NOMO-1 treated with DMSO at 0.1 percent for 48 hours (cell line): ENCODE results near the gene NKAIN2.
"Not testable (repeated sequence)": the region's sequence is repeated elsewhere in the genome, so short reads cannot be mapped to it uniquely, and the experiment has no call there.

Experiments
- DNase-seq: peaks from one replicate; lab custom pipeline; 2025; ENCODE audit not compliant: unreplicated experiment; lab: John Stamatoyannopoulos, UW

Gene NKAIN2

DNA sequence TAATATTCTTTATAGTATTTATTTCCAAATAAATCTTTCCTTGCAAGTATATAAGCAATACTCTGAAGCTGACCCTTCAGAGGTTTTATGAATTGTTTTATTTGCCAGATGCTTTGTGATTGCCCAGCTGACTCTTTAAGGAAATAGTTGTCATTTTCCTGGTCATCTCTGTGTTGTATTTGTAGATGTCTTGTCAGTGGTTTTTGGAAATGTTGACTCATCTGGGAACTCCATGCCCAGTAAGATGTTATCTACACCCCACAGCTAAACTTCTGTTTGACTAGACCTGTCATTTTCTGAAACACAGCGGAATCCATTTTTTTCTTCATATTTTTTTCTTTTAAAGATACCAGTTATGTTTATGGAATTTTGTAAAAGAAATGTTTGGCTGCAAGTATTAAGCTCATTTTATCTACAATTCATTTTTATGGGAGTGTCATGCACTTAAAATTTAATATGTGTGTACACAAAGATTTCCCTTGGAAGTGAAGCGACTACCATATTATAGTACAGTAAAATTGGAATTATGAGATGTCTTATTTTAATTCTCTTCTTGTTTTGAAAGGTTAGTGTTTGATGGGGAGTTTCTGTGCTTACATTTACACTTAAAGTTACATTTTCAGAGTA is 491.0 kb downstream of the NKAIN2 start:
- DNase-seq, result no peak

DNA sequence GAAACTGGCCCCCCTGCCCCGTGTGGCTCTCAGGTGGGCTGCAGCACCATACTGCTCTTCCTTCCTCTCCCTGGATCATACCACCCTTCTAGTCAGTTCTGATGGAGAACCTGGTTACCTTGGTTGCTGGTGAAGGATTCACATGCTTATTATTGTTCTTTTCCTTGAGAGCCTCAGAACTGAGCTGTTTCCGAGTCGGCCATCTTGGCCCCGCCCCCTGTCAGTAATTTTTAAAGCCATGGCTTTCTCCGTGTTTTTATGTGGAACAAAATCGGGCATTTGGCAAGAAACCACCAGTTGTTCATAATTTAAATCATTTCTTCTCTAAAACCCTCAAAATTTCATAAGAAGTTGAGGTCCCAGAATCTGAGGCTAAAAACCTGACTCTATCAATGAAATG is 493.8 kb downstream of the NKAIN2 start:
- no peak for DNase-seq

DNA sequence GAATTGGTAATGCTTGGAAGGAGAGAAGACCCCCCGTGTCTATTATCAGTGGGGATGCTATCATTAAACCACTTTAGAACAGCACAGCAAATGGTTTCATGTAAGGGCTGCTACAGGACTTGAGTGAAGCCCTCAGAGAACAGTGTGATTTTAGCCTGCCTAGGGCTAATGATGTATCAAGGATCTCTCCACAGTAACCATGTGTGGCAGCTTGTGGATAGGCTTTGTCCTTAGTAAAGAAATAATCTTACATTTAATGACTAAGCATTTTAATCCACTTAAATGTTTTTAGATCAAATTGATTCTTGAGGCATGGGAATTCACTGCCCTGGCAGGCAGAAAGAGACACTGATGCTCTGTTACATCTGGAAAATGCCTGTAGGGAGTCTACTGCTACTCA is 495.1 kb downstream of the NKAIN2 start:
- DNase-seq, result no peak

DNA sequence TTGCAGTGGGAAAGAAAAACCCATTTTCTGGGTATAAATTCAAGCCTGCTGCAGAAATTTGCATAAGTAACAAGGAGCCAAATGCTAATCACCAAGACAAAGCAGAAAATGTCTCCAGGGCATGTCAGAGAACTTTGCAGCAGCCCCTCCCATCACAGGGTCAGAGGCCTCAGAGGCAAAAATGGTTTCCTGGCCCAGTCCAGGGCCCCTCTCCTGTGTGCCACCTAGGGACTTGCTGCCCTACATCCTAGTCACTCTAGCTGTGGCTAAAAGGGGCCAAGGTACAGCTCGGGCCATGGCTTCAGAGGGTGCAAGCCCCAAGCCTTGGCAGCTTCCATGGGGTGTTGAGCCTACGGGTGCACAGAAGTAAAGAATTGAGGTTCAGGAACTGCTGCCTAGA is 497.2 kb downstream of the NKAIN2 start:
- DNase-seq, result not testable (repeated sequence)

DNA sequence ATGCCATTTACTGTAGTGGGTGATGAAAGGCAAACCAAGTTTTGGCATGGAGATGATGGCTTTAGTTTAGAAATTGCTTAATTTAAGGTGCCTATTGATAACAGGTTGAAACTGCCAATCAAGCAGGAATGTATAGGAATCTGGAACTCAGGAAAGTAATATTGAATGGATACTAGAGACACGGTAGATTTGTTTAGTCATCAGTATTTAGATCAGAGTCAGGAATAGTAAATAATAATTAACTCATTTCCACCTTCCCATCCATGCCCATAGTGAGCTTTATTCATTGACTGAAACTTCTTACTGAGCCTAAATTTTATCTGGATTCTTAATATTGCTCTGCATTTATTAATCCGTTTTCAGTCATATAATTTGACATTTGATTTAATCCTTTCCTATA is 500.3 kb downstream of the NKAIN2 start:
- DNase-seq, result no peak

DNA sequence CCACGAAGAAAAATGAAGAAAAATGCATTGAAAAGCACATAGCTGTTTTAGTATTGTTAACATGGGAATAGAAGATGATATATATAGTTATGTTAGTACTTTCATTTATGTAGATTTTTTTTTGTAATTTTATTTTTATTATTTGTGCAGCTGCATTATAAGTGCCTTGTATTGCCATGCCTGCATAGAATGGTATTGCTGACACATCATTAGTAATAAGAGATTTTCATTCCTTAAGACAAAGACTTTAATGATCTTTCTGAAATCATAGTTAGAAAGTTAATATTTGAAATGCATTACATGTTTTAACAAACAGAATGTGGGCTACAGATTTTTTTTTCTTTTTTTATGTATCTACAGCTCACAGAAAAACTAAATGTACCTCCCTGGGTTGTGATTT is 506.5 kb downstream of the NKAIN2 start:
- DNase-seq, result no peak

DNA sequence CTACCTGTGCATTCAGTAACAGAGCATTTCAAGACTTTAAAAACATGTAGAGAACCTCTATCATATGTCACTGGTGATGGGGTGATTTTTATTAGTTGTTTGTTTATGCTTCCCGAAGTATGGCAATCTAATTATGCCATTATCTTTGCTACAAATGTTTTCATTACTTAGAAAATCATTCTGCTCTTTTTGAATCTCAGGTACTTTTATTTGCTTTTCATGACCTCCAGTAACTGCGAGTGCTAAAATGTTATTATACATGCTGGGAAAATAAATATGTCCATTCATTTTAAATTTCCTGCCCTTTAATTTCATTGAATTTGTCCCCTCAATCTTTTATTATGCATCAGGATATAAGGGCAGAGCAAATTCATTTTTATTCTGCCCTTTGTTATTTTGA is 515.7 kb downstream of the NKAIN2 start:
- no peak for DNase-seq

DNA sequence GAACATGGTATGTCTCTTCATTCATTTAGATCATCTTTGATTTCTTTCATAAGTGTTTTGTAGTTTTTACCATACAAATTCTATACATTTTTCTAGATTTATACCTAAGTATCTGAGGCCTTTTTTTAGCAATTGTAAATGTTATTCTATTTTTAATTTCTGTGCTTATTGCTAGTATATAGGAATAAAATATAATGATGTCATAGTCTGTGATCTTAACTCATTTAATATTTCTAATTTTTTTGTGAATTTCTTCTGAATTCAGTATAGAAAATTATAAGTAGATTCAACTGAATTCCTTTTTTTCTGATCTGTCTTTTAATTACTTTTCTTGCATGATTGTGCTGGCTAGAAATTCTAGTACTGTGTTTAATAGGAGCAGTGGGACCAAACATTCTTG is 520.6 kb downstream of the NKAIN2 start:
- DNase-seq, result no peak

DNA sequence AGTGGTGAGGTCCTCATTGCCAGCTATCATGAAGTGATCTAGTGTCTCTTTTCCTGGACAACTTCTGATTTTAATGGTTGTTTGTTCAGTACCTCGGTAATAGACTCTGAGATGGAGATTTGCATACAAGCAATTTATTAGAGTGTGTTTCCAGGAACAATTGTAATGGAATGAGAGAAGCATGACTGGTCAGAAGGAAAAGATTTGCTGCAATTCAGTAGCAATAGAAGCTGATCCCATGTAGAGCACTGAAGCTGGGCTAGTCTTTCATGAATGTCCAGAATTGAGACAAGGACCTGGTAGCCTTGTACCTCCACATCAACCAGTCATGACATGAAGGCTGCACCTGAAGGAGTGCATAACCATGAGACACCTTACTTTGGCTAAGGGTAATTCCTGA is 526.5 kb downstream of the NKAIN2 start:
- DNase-seq, result no peak

DNA sequence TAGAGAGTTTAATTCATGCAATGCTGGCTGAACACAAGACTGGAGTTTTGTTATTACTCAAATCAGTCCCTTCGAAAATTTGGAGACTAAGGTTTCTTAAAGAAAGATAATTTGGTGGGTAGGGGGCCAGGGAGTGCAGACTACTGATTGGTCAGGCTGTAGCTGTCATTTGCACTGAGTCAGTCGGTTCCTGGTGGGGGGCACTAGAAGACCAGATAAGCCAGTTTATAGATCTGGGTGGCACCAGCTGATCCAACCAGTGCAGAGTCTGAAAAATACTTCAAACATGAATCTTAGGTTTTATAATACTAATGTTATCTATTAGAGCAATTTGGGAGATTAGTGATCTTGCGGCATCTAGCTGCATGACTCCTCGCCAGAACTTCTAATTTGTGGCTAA is 530.7 kb downstream of the NKAIN2 start:
- no peak for DNase-seq

DNA sequence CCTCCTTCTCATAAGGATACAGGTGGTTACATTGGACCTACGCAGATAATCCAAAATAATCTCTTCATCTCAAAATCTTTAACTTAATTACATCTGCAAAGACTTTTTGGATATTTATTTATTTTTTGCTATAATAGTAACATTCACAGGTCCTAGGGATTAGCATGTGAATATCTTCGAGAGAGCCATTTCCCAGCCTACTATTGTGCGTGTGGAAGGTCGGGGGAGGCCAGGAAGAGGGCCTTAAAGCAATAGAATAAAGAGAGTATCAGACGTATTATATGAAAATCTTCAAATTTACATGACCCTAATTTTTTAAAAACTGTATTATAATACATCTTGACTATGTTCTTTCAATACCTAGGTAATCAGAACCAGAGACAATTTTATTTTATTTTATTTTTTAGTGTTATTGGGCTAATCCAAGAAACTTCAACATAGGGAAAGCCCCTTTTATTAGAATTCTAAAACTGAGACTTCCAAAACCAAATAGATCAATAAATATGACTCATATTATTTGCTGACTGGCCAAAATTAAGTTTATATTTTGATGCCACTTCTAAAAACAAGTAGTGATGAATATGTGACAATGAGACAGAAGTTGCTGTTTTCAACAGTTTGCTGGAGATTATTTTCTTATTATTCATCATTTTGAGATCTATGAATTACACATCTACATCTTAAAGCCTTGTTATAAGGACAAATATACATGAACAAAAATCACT is 536.1 kb downstream of the NKAIN2 start:
- DNase-seq, result no peak

DNA sequence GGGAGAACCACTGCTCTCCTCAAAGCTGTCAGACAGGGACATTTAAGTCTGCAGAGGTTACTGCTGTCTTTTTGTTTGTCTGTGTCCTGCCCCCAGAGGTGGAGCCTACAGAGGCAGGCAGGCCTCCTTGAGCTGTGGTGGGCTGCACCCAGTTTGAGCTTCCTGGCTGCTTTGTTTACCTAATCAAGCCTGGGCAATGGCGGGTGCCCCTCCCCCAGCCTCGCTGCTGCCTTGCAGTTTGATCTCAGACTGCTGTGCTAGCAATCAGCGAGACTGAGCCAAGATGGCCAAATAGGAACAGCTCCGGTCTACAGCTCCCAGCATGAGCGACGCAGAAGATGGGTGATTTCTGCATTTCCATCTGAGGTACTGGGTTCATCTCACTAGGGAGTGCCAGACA is 544.7 kb downstream of the NKAIN2 start:
- not testable (repeated sequence) for DNase-seq

DNA sequence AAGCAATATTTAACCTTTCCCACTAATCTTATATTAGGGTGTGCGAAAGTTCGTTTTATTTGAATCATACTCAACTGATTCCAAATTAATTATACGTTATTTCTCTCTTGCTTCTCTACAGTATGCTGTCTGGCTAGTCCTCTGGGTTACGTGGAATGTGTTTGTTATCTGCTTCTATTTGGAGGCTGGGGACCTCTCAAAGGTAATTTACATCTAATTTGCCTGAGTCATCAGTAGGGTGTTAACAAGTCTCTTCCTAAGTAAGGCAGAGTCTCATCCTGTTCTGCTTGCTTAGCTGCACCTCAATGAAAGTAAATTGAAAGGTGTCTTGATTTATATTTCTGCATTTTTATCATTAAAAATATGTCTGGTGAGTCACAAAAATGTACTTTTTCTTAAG is 551.5 kb downstream of the NKAIN2 start:
- no peak for DNase-seq

DNA sequence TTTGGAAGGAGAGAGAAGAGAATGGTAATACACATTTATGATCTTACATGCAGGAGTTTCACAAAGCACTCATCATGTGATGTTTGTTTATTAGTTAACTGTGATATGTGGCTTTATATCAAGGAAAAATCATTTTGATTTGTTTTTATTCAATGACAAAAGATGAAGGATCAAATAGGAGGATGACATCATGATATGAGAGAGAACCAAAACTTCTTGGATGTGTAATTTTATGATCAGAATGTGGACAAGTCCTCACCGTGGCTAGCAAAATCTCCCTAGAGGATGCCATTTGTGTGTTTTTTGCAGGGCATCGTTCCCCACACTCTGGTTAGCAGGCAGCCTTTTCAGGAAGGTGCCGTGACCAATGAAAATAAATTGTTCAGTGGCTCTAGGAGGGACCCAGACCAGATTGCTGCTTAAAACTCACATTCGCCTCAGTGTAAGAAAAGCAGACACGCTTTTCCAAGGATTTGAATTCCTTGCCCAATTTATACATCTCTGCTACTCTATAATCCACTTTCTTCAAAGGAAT is 552.7 kb downstream of the NKAIN2 start:
- DNase-seq, result no peak

DNA sequence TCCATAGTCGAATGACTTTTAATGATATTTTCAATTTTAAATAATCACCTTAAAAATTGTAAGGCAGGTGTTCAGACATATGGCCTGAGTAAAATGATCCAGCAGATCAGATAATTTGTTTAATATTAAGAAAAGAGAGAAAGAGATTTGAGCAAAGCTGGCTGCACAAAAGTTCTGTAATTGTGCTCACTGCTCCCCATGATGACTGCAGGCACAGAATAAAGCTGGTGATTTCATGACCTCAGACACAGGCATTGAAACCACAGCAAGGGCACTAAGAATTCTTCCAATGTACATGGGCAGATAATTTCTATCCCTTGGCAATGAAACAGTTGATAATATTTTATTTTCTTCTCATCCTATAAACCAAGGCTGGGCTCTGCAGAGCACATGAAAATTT is 553.1 kb downstream of the NKAIN2 start:
- DNase-seq, result no peak

DNA sequence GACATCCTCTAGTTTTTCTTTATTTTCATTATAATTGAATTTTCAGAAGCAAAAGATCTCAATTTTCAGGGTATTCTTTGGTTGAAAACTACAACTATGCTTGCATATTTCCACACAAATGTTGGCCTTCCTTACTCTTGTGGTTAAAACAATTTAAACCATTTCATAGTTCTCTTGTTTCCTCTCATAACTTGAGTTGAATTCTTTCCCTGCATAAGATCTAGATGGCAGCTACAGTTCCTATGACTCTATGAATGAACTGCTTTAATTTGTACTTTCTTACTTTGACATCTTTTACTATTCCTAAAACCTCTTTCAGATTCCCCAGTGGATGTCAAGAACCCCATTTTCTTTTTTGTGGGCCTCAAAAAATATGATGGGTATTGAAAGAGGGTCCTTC is 564.5 kb downstream of the NKAIN2 start:
- no peak for DNase-seq

DNA sequence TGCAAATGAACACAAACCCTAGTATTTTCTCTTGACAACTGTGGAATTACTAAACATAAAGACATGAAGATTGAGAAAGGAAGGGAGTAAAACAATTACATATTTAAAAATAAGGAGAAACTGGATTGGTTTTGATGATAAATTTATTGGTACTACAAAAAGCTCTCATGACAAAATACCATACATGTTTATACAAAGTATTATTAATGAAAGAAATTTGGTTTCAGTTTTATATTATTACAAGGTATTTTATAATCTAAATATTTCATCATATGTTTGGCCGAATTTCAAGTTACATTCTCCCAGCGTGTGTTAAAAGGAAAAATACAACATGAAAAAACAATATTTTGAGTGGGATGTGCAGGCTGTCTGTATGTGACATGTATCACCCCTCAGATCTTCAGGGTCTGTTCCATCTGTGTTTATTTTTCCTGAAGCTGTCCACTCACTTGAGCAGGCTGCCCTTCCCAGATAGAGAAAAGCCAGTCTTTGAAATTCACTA is 568.4 kb downstream of the NKAIN2 start:
- no peak for DNase-seq

DNA sequence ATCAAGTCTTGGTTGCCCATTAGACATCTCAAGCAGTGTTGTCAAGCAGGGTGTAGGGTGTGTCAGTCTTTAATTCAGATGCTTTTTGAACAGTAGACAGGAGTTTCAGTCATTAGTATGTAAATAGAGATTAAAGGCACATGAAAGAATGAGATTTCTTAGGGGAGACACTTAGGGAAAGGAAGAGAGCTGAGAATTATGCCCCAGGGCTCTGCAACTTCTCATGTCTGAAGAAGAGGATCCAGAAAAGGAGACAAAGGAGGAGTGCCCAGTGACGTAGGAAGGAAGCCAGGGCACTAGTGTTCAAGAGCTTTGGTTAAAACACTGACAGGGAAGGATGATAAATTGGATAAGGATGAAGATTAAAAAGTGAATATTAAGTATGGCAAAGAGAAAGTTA is 569.7 kb downstream of the NKAIN2 start:
- no peak for DNase-seq

DNA sequence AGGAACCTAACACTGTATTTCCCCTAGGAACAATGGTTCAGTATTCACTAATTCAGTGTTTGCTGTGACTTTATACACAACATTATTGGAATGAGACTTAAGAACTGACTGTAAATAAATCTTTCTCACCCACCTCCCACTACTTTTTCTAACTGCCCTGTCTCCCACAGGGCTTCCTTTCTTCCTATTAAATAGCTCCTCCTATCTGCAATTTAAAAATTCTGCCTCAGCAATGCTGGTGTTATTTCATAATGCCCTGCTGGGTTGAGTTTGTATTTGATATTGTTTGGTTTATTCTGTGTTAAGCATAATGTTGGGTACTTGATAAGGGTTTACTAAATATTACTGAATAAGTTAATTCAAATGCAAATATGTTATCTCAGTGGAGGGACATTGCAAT is 585.5 kb downstream of the NKAIN2 start:
- DNase-seq, result peak; percentile 2

DNA sequence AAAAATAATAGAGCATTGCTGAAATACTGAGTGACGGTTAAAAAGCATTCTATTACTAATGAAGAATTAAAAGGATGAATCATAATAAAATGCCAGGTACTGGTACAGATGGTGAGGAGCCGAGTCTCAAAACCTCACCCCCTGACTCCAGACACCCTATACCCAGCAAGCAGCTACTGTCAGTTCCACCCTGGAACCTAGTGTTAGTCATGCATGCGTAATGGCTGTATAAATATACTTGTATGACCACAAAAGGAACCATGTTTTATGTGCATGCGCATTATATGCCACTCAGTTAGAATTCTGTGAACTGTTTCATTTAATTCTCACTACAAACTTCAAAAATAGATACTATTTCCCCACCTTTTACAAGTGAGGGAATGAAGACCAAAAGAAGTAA is 589.9 kb downstream of the NKAIN2 start:
- DNase-seq, result no peak

DNA sequence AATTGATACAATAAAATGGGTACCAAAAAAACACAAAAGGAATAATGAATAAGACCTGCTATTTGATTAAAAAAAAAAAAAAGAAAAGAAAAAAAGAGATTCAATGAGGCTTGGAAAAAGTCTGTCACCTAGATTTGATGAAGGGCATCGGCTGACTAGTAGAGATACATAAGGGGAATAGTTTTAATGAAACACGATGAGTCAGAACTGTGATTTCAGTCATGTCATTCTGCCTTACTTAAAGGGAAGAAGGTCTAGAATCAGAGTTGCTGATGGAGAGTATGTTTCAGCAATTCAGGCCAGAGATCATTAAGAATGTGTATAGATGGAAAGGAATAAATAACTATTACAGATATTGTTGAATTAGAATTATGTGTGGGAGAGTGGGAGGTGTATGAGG is 592.7 kb downstream of the NKAIN2 start:
- DNase-seq, result no peak

DNA sequence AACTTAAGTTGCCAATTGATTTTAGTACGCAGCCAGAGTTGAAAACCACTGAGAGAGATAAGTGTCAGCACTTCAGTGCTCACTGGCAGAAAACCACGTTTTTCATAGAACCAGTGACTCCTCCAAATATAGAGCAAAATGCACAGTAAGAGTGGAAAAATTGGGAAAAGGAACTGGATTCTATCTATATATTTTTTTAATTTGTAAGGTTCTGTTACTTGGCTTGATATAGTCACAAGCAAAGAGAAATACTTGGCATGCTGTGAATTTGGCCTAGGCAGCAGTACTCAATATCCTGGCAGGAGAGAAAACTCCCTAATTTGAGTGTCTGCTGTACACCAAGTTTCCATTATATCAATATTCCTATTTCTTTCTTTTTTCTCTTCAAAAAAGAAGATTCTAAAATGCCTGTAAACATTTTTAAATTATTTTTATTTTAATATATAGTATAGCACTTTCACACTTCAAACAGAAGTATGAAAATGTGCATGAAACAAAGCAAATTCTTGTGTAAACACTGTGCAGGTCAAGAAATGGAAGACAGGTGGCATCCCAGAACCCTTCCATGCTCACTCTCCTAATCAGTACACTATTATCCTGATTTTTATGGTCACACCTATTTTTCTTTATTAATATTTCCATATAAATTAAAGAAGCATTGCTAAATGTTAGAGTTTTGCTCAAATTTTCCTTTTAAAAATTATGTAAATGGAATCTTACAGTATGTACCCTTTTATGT is 596.8 kb downstream of the NKAIN2 start:
- DNase-seq, result no peak
